ENCODE data around the gene KIF16B.

DNA sequence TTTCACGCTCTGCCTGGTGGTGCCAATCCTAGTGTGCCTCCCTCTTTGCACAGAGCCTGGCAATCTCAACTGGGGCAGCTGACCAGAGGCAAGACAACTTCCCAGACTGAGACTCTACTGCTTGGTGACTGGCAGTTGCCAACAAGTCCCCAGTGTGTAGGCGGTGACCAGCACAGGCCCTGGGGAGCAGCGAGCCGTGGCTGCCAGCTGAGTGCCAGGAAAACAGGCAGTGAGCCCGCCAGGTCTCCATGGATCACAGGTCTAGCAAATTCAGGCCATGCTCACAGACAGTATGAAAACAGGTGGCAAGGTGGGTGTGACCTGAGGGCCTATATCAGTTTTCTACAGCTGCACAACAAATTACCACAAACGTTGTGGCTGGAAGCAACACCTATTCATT, 289.9 kb downstream of the KIF16B start:
- TF ChIP-seq, protein P1, sequence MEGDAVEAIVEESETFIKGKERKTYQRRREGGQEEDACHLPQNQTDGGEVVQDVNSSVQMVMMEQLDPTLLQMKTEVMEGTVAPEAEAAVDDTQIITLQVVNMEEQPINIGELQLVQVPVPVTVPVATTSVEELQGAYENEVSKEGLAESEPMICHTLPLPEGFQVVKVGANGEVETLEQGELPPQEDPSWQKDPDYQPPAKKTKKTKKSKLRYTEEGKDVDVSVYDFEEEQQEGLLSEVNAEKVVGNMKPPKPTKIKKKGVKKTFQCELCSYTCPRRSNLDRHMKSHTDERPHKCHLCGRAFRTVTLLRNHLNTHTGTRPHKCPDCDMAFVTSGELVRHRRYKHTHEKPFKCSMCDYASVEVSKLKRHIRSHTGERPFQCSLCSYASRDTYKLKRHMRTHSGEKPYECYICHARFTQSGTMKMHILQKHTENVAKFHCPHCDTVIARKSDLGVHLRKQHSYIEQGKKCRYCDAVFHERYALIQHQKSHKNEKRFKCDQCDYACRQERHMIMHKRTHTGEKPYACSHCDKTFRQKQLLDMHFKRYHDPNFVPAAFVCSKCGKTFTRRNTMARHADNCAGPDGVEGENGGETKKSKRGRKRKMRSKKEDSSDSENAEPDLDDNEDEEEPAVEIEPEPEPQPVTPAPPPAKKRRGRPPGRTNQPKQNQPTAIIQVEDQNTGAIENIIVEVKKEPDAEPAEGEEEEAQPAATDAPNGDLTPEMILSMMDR (IDR thresholded peaks at IDR 0.05): no peak
- TF ChIP-seq POLR2A (IDR thresholded peaks at IDR 0.05): no peak
